WTC11 (cell line): Measurements from ENCODE around the gene SLC7A6.

Source experiments
- ATF1 ChIP-seq: sonication (generic); formaldehyde crosslinking; IDR thresholded peaks from 2 replicates; pipeline ENCODE4 v1.8.1; 2023; ENCODE audit warnings: mild to moderate bottlenecking, moderate library complexity, missing genetic modification reagents
- MAX ChIP-seq: sonication (generic); formaldehyde crosslinking; IDR thresholded peaks from 2 replicates; pipeline ENCODE4 v1.8.0; 2022; ENCODE audit warnings: mild to moderate bottlenecking, missing genetic modification reagents

- TF ChIP-seq ATF1 (CRISPR knock-in tag) (no peak), MAX (peak; percentile 30)
Measured at GRCh38 chr16:68235108-68235886, 29.0 kb upstream of the SLC7A6 start.
